Measurements from ENCODE around the gene SS18L1.
"Not testable (repeated sequence)": the region's sequence is repeated elsewhere in the genome, so short reads cannot be mapped to it uniquely, and the experiment has no call there.

SS18L1 gene

GRCh38 chr20:62143081-62143956, at the start of gene SS18L1, which contains the start of gene PSMA7:
SS18L1 (plus strand) TSS chr20:62143769; CDS start chr20:62143821, 52 bp downstream.
PSMA7 (minus strand) TSS chr20:62143394; CDS start chr20:62143303, 91 bp downstream.
- DNase-seq (ENCODE audit: low read depth) = no peak

GRCh38 chr20:62096421-62097380, 46.9 kb upstream of the SS18L1 start:
- DNase-seq (ENCODE audit: low read depth) = no peak

- DNase-seq (ENCODE audit: low read depth) = no peak
Observed at GRCh38 chr20:62097881-62098407, 45.6 kb upstream of the SS18L1 start.

GRCh38 chr20:62101078-62101477, 42.5 kb upstream of the SS18L1 start:
- DNase-seq (ENCODE audit: low read depth) = no peak

GRCh38 chr20:62103508-62104233, 39.9 kb upstream of the SS18L1 start:
- DNase-seq (ENCODE audit: low read depth) = no peak

- DNase-seq (ENCODE audit: low read depth) = no peak
Observed at GRCh38 chr20:62104234-62104789, 39.3 kb upstream of the SS18L1 start.

- no peak for DNase-seq (ENCODE audit: low read depth)
Observed at GRCh38 chr20:62104791-62105345, 38.7 kb upstream of the SS18L1 start.

- DNase-seq (ENCODE audit: low read depth) = no peak
Observed at GRCh38 chr20:62105592-62105991, 38.0 kb upstream of the SS18L1 start.

GRCh38 chr20:62111148-62111547, 32.4 kb upstream of the SS18L1 start:
- DNase-seq (ENCODE audit: low read depth) = no peak

GRCh38 chr20:62112368-62112767, 31.2 kb upstream of the SS18L1 start:
- DNase-seq (ENCODE audit: low read depth) = no peak

- no peak for DNase-seq (ENCODE audit: low read depth)
Observed at GRCh38 chr20:62114894-62115293, 28.7 kb upstream of the SS18L1 start.

GRCh38 chr20:62115800-62116407, 27.7 kb upstream of the SS18L1 start:
- not testable (repeated sequence) for DNase-seq (ENCODE audit: low read depth)

- no peak for DNase-seq (ENCODE audit: low read depth)
Observed at GRCh38 chr20:62116558-62117361, 26.8 kb upstream of the SS18L1 start.

GRCh38 chr20:62117362-62117646, 26.3 kb upstream of the SS18L1 start:
- no peak for DNase-seq (ENCODE audit: low read depth)

- DNase-seq (ENCODE audit: low read depth) = no peak
Observed at GRCh38 chr20:62117658-62118057, 25.9 kb upstream of the SS18L1 start.

GRCh38 chr20:62118113-62119043, 25.2 kb upstream of the SS18L1 start:
- no peak for DNase-seq (ENCODE audit: low read depth)

GRCh38 chr20:62119115-62119514, 24.5 kb upstream of the SS18L1 start:
- DNase-seq (ENCODE audit: low read depth) = no peak

- no peak for DNase-seq (ENCODE audit: low read depth)
Observed at GRCh38 chr20:62119591-62120364, 23.8 kb upstream of the SS18L1 start.
